MM.1S (cell line): Measurements from ENCODE around the gene SORCS2.

ENCODE experiments used
- DNase-seq: peaks from one replicate; pipeline ENCODE4 v3.0.0-alpha.2; 2015
- H2AFZ ChIP-seq: fragments of 300-600 bp; sonication (generic); 2 replicates; pipeline ENCODE4 v1.6.0; 2016; ENCODE audit warnings: antibody characterized with exemption, low read length
- H3F3A ChIP-seq: fragments of 300-600 bp; sonication (generic); 2 replicates; pipeline ENCODE4 v1.6.1; 2016; ENCODE audit warnings: mild to moderate bottlenecking, antibody characterized with exemption, low read length, moderate library complexity, mixed read lengths; ENCODE audit not compliant: insufficient read depth
- H3K27ac ChIP-seq: fragments of 300-600 bp; sonication (generic); 2 replicates; pipeline ENCODE4 v1.5.1; 2016; ENCODE audit warnings: mild to moderate bottlenecking, low read length
- H3K27me3 ChIP-seq: fragments of 300-600 bp; sonication (generic); replicated peaks from 2 replicates; pipeline ENCODE4 v1.6.0; 2016; ENCODE audit warnings: low read length; ENCODE audit not compliant: insufficient read depth
- H3K36me3 ChIP-seq: fragments of 300-600 bp; sonication (generic); replicated peaks from 2 replicates; pipeline ENCODE4 v1.6.1; 2016; ENCODE audit warnings: mild to moderate bottlenecking, low read length, mixed read lengths; ENCODE audit not compliant: insufficient read depth
- H3K4me1 ChIP-seq: fragments of 300-600 bp; sonication (generic); 2 replicates; pipeline ENCODE4 v1.6.1; 2016; ENCODE audit warnings: low read length, mixed read lengths
- H3K4me2 ChIP-seq: fragments of 300-600 bp; sonication (generic); 2 replicates; pipeline ENCODE4 v1.6.0; 2016; ENCODE audit warnings: low read depth, low read length
- H3K4me3 ChIP-seq: fragments of 300-600 bp; sonication (generic); 2 replicates; pipeline ENCODE4 v1.5.1; 2016; ENCODE audit warnings: low read length, mixed read lengths
- H3K79me2 ChIP-seq: fragments of 300-600 bp; sonication (generic); 2 replicates; pipeline ENCODE4 v1.6.1; 2016; ENCODE audit warnings: mixed run types, low read length, mixed read lengths
- H3K9ac ChIP-seq: fragments of 300-600 bp; sonication (generic); 2 replicates; pipeline ENCODE4 v1.6.1; 2016; ENCODE audit warnings: low read length, mixed read lengths
- H3K9me2 ChIP-seq: fragments of 300-600 bp; sonication (generic); replicated peaks from 2 replicates; pipeline ENCODE4 v1.6.1; 2016; ENCODE audit warnings: mild to moderate bottlenecking, low read length, mixed read lengths; ENCODE audit not compliant: insufficient read depth
- H3K9me3 ChIP-seq: fragments of 300-600 bp; sonication (generic); replicated peaks from 2 replicates; pipeline ENCODE4 v1.6.1; 2016; ENCODE audit warnings: mild to moderate bottlenecking, low read length, mixed read lengths; ENCODE audit not compliant: insufficient read depth
- H4K20me1 ChIP-seq: fragments of 300-600 bp; sonication (generic); 2 replicates; pipeline ENCODE4 v1.6.1; 2016; ENCODE audit warnings: mild to moderate bottlenecking, low read length, moderate library complexity, mixed read lengths; ENCODE audit not compliant: insufficient read depth
- EZH2 ChIP-seq: fragments of 300-600 bp; sonication (generic); optimal IDR thresholded peaks from 2 replicates; pipeline ENCODE3; 2017; ENCODE audit warnings: low read depth, mild to moderate bottlenecking, antibody characterized with exemption, low read length, mixed read lengths
- EZH2phosphoT487 ChIP-seq: fragments of 300-600 bp; sonication (generic); IDR thresholded peaks from 2 replicates; pipeline ENCODE4 v1.6.1; 2018; ENCODE audit warnings: antibody characterized with exemption, low read length
- TF ChIP-seq, protein P1 (sequence below): fragments of 300-600 bp; sonication (generic); IDR thresholded peaks from 2 replicates; pipeline ENCODE4 v1.5.1; 2016; ENCODE audit warnings: antibody characterized with exemption, low read length, mixed read lengths

Gene SORCS2

DNA sequence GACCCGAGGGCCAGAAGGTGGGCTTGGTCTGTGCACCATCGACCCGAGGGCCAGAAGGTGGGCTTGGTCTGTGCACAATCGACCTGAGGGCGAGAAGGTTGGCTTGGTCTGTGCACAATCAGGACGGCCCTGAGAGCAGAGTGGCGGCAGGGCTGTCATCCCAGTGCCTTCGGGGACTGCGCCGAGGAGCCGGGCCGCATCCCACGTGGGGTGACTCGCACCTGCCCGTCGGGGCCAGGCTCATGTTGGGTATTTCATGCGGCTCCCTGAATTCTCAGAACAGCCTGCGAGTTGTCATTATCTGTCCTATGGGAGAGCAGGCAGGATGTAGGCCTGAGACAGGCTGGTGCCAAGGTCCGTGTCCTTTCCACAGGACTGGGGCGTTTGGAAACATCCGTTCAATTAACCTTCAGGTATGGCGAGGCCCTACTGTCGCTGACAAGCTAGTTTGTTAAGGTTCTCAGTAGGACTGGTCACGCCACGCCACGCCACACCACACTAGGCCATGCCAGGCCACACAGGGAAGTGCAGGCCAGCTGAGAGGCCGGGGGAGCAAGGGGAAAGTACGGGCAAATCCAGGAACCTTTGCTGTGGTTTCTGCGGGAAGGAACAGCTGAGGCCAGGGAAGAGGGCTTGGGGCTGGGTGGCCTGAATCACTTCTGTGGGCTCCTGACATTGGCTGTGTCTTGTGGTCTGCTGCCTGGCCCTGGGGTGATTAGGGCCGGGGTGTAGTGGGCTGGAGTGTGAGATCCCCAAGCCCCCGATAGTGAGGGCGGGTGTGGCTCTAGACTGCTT, 564.4 kb downstream of the SORCS2 start:
- no peak overlapping the region for H2AFZ ChIP-seq
- no peak overlapping the region for H3K9ac ChIP-seq
- no peak overlapping the region for H3K27ac ChIP-seq
- peaks cover 12% of the 10 kb centered on the region; the same call in 1 of the 2 replicates for H3F3A ChIP-seq
- H3K79me2 ChIP-seq = peaks cover 37% of the 10 kb centered on the region
- H3K36me3 ChIP-seq = no peaks in the 10 kb centered on the region
- H3K9me2 ChIP-seq = no peaks in the 10 kb centered on the region
- no peak for TF ChIP-seq EZH2
- no peak for TF ChIP-seq EZH2phosphoT487
- TF ChIP-seq, protein P1, sequence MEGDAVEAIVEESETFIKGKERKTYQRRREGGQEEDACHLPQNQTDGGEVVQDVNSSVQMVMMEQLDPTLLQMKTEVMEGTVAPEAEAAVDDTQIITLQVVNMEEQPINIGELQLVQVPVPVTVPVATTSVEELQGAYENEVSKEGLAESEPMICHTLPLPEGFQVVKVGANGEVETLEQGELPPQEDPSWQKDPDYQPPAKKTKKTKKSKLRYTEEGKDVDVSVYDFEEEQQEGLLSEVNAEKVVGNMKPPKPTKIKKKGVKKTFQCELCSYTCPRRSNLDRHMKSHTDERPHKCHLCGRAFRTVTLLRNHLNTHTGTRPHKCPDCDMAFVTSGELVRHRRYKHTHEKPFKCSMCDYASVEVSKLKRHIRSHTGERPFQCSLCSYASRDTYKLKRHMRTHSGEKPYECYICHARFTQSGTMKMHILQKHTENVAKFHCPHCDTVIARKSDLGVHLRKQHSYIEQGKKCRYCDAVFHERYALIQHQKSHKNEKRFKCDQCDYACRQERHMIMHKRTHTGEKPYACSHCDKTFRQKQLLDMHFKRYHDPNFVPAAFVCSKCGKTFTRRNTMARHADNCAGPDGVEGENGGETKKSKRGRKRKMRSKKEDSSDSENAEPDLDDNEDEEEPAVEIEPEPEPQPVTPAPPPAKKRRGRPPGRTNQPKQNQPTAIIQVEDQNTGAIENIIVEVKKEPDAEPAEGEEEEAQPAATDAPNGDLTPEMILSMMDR = no peak
- no peak for DNase-seq
- H4K20me1 ChIP-seq = no peaks in the 10 kb centered on the region
- H3K9me3 ChIP-seq = no peaks in the 10 kb centered on the region
- H3K4me1 ChIP-seq = peaks cover 15% of the 10 kb centered on the region
- peaks cover 32% of the 10 kb centered on the region for H3K27me3 ChIP-seq
- no peak overlapping the region for H3K4me2 ChIP-seq
- no peak overlapping the region for H3K4me3 ChIP-seq

DNA sequence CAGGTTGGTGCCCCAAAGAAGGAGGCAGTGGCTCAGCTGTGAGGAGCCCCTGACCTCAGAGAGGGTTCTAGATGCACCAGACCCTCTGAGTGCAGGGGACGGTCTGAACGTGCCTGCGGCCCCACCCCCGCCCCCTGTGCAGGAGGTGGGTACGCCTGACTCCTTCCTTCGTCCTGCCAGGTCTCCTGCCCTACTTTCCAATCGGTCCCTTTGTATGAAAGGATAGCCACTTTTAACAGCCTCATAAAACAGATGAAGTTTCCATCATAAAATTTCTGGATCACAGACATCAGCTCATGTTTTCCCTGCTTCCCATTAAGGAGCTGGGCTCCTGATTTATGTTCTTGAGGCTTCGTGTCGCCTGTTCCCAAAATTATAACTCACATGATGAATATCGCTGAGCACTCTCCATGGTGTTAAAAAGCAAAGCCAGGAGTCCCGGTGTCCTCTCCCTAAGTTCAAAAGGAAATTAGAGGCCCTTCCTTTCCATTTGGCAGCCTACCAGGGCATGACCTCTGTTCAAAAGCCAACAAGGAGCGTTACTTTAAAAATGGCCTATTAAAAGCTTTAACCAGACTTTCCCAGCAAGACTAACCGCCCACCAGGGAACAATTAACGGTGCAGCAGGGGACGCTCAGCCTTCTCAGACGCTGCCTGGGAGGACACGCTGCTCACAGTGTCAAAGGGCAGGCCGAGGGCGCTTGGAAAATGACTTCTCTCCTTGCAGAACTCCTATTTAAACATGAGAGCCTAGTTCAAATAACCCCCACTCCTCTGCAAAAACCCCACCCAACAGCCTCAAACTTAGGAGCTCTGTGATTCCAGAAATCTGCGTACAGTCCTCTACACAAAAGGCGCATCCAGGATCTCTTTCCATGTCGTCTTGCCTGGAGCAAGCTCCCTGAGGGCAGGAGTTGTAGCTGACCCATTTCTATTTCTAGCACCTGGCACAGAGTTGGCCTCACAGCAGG, 565.4 kb downstream of the SORCS2 start:
- Histone ChIP-seq H3K27ac (no peak overlapping the region), H3K9ac (no peak overlapping the region), H3K4me3 (no peak overlapping the region), H2AFZ (no peak overlapping the region), H3K9me3 (no peaks in the 10 kb centered on the region), H3F3A (peaks cover 2% of the 10 kb centered on the region; the same call in 1 of the 2 replicates), H3K9me2 (no peaks in the 10 kb centered on the region), H4K20me1 (no peaks in the 10 kb centered on the region), H3K36me3 (no peaks in the 10 kb centered on the region), H3K79me2 (peaks cover 37% of the 10 kb centered on the region), H3K4me1 (peaks cover 5% of the 10 kb centered on the region), H3K4me2 (no peak overlapping the region), H3K27me3 (peaks cover 41% of the 10 kb centered on the region)
- no peak for DNase-seq
- TF ChIP-seq EZH2 = no peak
- TF ChIP-seq, protein P1 = no peak
- no peak for TF ChIP-seq EZH2phosphoT487

DNA sequence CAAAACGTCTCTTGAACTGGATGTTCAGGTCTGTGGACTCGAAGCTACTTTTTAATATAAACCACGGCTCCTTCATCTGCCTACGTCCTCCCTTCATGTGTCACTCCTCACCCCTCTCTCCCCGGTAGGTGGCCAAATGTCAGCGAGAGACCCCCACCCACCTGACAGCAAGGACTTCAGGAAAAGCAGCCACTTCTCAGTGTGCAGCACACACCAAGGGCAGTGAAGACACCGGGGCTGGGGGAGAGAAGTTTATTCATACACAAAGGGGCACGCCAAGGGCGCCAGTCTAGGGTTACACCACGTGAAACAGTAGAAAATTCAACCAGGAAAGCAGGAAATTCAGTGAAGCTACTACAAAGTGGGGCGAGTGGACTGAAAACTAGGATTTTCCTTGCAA, 566.1 kb downstream of the SORCS2 start:
- TF ChIP-seq, protein P1 = no peak
- no peak for TF ChIP-seq EZH2
- TF ChIP-seq EZH2phosphoT487 = no peak

More for the DNA sequence above, 566.1 kb downstream of the SORCS2 start:
- no peaks in the 10 kb centered on the region for H3K9me2 ChIP-seq
- peaks cover 37% of the 10 kb centered on the region for H3K79me2 ChIP-seq
- no peak for DNase-seq
- no peaks in the 10 kb centered on the region for H4K20me1 ChIP-seq
- 0 out of 2 replicates have a peak, but pooled peaks cover 2% of the 10 kb centered on the region for H3K4me1 ChIP-seq
- H3F3A ChIP-seq = no peaks in the 10 kb centered on the region
- H2AFZ ChIP-seq = no peak overlapping the region
- no peak overlapping the region for H3K4me2 ChIP-seq
- peaks cover 48% of the 10 kb centered on the region for H3K27me3 ChIP-seq
- no peak overlapping the region for H3K4me3 ChIP-seq
- H3K9me3 ChIP-seq = no peaks in the 10 kb centered on the region
- no peak overlapping the region for H3K27ac ChIP-seq
- no peaks in the 10 kb centered on the region for H3K36me3 ChIP-seq
- no peak overlapping the region for H3K9ac ChIP-seq
